Tibial nerve (tissue), 4 donors: ENCODE measurements around the gene PPP2R2C.

Source experiments
- CTCF ChIP-seq, 5 experiments: fragments of 200-600 bp in 3 of 5; fragments of 450-650 bp in 2 of 5; sonication (generic) in 3 of 5; IDR thresholded peaks; one replicate each; pipeline ENCODE4 v1.5.1; 2016 to 2019; ENCODE audit warnings: antibody characterized with exemption in 5 of 5, mild to moderate bottlenecking in 3 of 5, moderate library complexity in 2 of 5
- EP300 ChIP-seq, 2 donors: sonication (generic); formaldehyde crosslinking; IDR thresholded peaks; one replicate each; pipeline ENCODE4 v1.6.1; 2017; ENCODE audit warnings: antibody characterized with exemption in 2 of 2, mild to moderate bottlenecking in 1 of 2

DNA sequence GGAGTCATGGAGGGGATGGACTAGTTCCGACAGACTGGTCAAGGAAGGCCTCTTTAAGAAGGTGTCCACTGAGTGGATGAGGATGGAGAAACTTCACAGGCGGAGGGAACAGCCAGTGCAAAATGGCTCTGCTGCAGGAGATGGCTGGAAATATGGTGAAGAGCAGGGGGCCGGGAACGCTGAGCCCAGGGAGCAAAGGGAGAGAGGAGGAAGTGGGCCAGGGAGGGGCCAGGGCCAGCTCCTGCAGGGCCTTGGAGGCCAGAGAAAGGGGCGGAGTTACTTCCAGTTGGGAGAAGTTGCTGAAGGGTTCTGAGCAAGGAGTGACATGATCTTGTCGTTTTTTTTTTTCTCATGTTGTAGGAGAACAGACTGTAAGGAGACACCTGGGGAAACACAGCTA, 108.3 kb downstream of the PPP2R2C start:
- TF ChIP-seq CTCF (IDR thresholded peaks at IDR 0.05): no peak
- no peak for TF ChIP-seq EP300 (IDR thresholded peaks at IDR 0.05)
